Body of pancreas (tissue), 4 donors: Measurements from ENCODE around the gene CRYBB2.

Experiments
- POLR2A ChIP-seq, 3 donors: fragments of 450-650 bp; IDR thresholded peaks; one replicate each; pipeline ENCODE4 v1.6.1; 2016; ENCODE audit warnings: antibody characterized with exemption in 3 of 3, mild to moderate bottlenecking in 2 of 3
- TF ChIP-seq, protein P1 (sequence below), 7 experiments: fragments of 450-650 bp in 4 of 7; fragments of 200-600 bp in 3 of 7; sonication (generic) in 3 of 7; IDR thresholded peaks; one replicate each; pipeline ENCODE4 v1.5.1; 2016 to 2019; ENCODE audit warnings: antibody characterized with exemption in 7 of 7

DNA sequence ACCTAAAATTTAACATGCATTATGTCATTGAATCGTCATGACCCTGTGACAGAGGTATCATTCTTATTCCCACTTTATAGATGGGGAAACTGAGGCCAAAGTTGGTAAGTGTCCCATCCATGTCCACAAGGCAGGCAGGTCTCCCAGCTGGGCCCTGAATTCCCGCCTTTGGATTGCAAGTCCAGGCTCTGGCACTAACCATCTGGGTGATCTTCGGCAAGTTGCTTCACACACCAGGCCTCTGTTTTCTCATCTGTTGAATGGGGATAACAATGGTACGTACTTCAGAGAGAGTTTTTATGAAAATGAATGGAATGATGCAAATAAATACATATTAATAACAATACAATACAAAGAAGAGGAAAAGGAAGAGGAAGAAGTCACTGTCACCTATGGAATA, 16.4 kb upstream of the CRYBB2 start:
- TF ChIP-seq, protein P1, sequence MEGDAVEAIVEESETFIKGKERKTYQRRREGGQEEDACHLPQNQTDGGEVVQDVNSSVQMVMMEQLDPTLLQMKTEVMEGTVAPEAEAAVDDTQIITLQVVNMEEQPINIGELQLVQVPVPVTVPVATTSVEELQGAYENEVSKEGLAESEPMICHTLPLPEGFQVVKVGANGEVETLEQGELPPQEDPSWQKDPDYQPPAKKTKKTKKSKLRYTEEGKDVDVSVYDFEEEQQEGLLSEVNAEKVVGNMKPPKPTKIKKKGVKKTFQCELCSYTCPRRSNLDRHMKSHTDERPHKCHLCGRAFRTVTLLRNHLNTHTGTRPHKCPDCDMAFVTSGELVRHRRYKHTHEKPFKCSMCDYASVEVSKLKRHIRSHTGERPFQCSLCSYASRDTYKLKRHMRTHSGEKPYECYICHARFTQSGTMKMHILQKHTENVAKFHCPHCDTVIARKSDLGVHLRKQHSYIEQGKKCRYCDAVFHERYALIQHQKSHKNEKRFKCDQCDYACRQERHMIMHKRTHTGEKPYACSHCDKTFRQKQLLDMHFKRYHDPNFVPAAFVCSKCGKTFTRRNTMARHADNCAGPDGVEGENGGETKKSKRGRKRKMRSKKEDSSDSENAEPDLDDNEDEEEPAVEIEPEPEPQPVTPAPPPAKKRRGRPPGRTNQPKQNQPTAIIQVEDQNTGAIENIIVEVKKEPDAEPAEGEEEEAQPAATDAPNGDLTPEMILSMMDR (IDR thresholded peaks at IDR 0.05) = no peak
- no peak for TF ChIP-seq POLR2A (IDR thresholded peaks at IDR 0.05)
